HUES6 (cell line): ENCODE results near the gene GPR101.

Experiments used
- H3K27ac ChIP-seq: 2 replicates; pipeline ENCODE4 v1.7.0; 2013; ENCODE audit warnings: low read depth, mild to moderate bottlenecking, low read length, inconsistent platforms
- H3K27me3 ChIP-seq: 2 replicates; pipeline ENCODE4 v1.6.1; 2013; ENCODE audit warnings: low read length; ENCODE audit not compliant: control insufficient read depth, insufficient read depth
- H3K36me3 ChIP-seq: 2 replicates; pipeline ENCODE4 v1.6.1; 2013; ENCODE audit warnings: low read length; ENCODE audit not compliant: control insufficient read depth, insufficient read depth
- H3K4me1 ChIP-seq: 2 replicates; pipeline ENCODE4 v1.6.1; 2013; ENCODE audit warnings: low read length; ENCODE audit not compliant: control insufficient read depth, insufficient read depth
- H3K4me3 ChIP-seq: 2 replicates; pipeline ENCODE4 v1.5.1; 2013; ENCODE audit warnings: low read depth, low read length
- H3K9ac ChIP-seq: one replicate; pipeline ENCODE4 v1.6.1; 2013; ENCODE audit warnings: mild to moderate bottlenecking, low read length
- H3K9me3 ChIP-seq: 2 replicates; pipeline ENCODE4 v1.6.1; 2013; ENCODE audit warnings: low read depth, low read length; ENCODE audit not compliant: control insufficient read depth, insufficient read depth

Gene GPR101

GRCh38 chrX:137033774-137034507 is at the start of gene GPR101:
Gene GPR101, minus strand, starts transcription at chrX:137033995. Its CDS starts 2,321 bp downstream, at chrX:137031674.
- H3K9me3 ChIP-seq: no peaks in the 10 kb centered on the region; the same call in 1 of the 2 replicates
- peak within 1 kb of the TSS; percentile 46 for H3K4me3 ChIP-seq
- H3K36me3 ChIP-seq: no peaks in the 10 kb centered on the region
- H3K9ac ChIP-seq: no peak within 1 kb of the TSS
- H3K27me3 ChIP-seq: peaks cover 100% of the 10 kb centered on the region
- H3K4me1 ChIP-seq: peaks cover 16% of the 10 kb centered on the region
- no peak within 1 kb of the TSS for H3K27ac ChIP-seq

DNA sequence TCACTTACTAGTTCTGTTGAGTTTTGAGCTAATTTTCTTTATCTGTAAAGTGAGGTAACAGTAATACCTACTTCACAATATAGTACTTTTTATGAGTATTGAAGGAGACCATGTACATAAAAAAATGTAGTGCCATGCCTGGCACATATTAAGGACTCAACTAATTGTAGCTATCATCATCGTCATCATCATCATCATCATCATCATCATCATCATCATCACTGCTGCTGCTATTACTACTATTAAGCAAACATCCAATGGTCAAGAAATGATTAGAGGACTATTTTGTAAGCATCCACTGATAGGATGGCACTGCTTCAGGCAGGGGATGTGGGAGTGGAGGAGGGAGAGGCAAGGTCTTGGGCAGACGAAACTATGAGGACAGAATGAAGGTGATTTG is 47.4 kb upstream of the GPR101 start:
- Histone ChIP-seq H3K27ac (no peak overlapping the region), H3K4me1 (no peaks in the 10 kb centered on the region), H3K9me3 (peaks cover 8% of the 10 kb centered on the region), H3K9ac (no peak overlapping the region), H3K27me3 (peaks cover 26% of the 10 kb centered on the region), H3K4me3 (no peak overlapping the region), H3K36me3 (no peaks in the 10 kb centered on the region)

GRCh38 chrX:137072396-137072795 is 38.6 kb upstream of the GPR101 start:
- peaks cover 17% of the 10 kb centered on the region for H3K27me3 ChIP-seq
- H3K27ac ChIP-seq: no peak overlapping the region
- H3K4me1 ChIP-seq: no peaks in the 10 kb centered on the region
- H3K9ac ChIP-seq: no peak overlapping the region
- H3K36me3 ChIP-seq: no peaks in the 10 kb centered on the region
- H3K9me3 ChIP-seq: no peaks in the 10 kb centered on the region
- no peak overlapping the region for H3K4me3 ChIP-seq

DNA sequence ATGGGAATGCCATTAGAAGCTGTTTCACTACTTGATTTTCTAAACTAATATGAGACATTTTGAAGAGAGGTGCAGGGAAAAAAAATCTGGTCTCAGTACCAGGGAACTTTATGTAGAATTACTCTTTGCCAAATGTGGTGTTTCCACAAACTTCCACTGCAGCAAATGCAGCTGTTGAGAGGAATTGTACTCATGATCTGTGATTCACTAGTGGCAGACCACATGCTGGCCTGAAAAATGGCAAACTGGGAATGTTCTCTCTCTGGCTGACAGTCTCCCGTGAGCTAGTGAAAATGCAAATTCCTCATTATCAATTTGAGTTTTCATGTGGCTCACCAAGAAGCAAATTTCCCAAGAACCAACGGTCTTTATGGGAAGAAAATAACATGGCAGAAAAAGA is 37.8 kb upstream of the GPR101 start:
- peaks cover 19% of the 10 kb centered on the region for H3K27me3 ChIP-seq
- H3K9me3 ChIP-seq: no peaks in the 10 kb centered on the region
- H3K4me1 ChIP-seq: no peaks in the 10 kb centered on the region

DNA sequence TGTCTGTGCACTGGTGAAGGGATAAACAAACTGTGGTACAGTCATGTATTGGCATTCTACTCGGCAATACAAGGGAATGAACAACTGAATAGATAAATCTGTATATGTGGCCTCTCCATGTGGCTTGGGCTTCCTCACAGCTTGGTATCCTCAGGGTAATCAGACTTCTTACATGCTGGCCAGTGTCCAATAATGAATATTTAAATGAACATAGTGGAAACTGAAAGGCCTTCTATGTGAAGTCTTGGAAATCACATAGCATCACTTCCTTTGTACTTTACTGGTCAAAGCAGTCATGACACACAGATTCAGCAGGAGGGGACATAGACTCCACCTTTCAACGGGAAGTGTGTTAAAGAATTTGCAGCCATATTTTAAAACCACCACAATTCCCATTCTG is 33.4 kb upstream of the GPR101 start:
- Histone ChIP-seq H3K4me1 (no peaks in the 10 kb centered on the region), H3K9ac (no peak overlapping the region), H3K27me3 (peaks cover 19% of the 10 kb centered on the region), H3K9me3 (no peaks in the 10 kb centered on the region), H3K36me3 (no peaks in the 10 kb centered on the region), H3K4me3 (no peak overlapping the region), H3K27ac (no peak overlapping the region)

More for the DNA sequence above, 37.8 kb upstream of the GPR101 start:
- no peak overlapping the region for H3K4me3 ChIP-seq
- H3K27ac ChIP-seq: no peak overlapping the region
- H3K36me3 ChIP-seq: no peaks in the 10 kb centered on the region
- H3K9ac ChIP-seq: no peak overlapping the region

- peaks cover 3% of the 10 kb centered on the region; the same call in 1 of the 2 replicates for H3K27me3 ChIP-seq
- H3K4me1 ChIP-seq: no peaks in the 10 kb centered on the region
- no peaks in the 10 kb centered on the region for H3K36me3 ChIP-seq
- H3K27ac ChIP-seq: no peak overlapping the region
- no peaks in the 10 kb centered on the region for H3K9me3 ChIP-seq
- no peak overlapping the region for H3K4me3 ChIP-seq
- no peak overlapping the region for H3K9ac ChIP-seq
Measured at GRCh38 chrX:137062915-137063617, 29.3 kb upstream of the GPR101 start.

GRCh38 chrX:137058339-137059127 is 24.7 kb upstream of the GPR101 start:
- Histone ChIP-seq H3K4me3 (no peak overlapping the region), H3K9ac (no peak overlapping the region), H3K27me3 (peaks cover 37% of the 10 kb centered on the region), H3K36me3 (no peaks in the 10 kb centered on the region), H3K9me3 (no peaks in the 10 kb centered on the region), H3K27ac (no peak overlapping the region), H3K4me1 (no peaks in the 10 kb centered on the region)

GRCh38 chrX:137052643-137053235 is 18.9 kb upstream of the GPR101 start:
- Histone ChIP-seq H3K9ac (peak overlapping the region; percentile 51), H3K4me3 (peak overlapping the region; percentile 73)

GRCh38 chrX:137051978-137052642 is 18.3 kb upstream of the GPR101 start:
- Histone ChIP-seq H3K9me3 (no peaks in the 10 kb centered on the region), H3K4me1 (peaks cover 4% of the 10 kb centered on the region; the same call in 1 of the 2 replicates), H3K4me3 (peak overlapping the region; percentile 73), H3K36me3 (no peaks in the 10 kb centered on the region), H3K9ac (no peak overlapping the region), H3K27me3 (peaks cover 96% of the 10 kb centered on the region), H3K27ac (no peak overlapping the region)

More at GRCh38 chrX:137052643-137053235, 18.9 kb upstream of the GPR101 start:
- Histone ChIP-seq H3K9me3 (no peaks in the 10 kb centered on the region), H3K4me1 (peaks cover 4% of the 10 kb centered on the region; the same call in 1 of the 2 replicates), H3K36me3 (no peaks in the 10 kb centered on the region), H3K27ac (no peak overlapping the region), H3K27me3 (peaks cover 93% of the 10 kb centered on the region)

- Histone ChIP-seq H3K9ac (no peak overlapping the region), H3K27me3 (peaks cover 88% of the 10 kb centered on the region), H3K9me3 (no peaks in the 10 kb centered on the region)
Measured at GRCh38 chrX:137044893-137045292, 11.1 kb upstream of the GPR101 start.

More at GRCh38 chrX:137044893-137045292, 11.1 kb upstream of the GPR101 start:
- H3K36me3 ChIP-seq: no peaks in the 10 kb centered on the region
- H3K4me3 ChIP-seq: no peak overlapping the region
- H3K27ac ChIP-seq: no peak overlapping the region
- no peaks in the 10 kb centered on the region for H3K4me1 ChIP-seq
